ENCODE results near the gene MAT2B. TPM values are rescaled to one million over a fixed set of nuclear protein-coding genes. Genes with fewer than 3 reads are reported as not detected.

Gene MAT2B
- total and polyA plus RNA-seq, 2 of the 8 experiments (the other 6 are each of a cell fraction or from before 2014, with no cell fraction given): 33.9 to 65.2 TPM

- no peak overlapping the region for H3K4me2 ChIP-seq (ENCODE audit: insufficient read depth in 1 of 2, low read depth in 2 of 2, low read length in 2 of 2)
- no peak overlapping the region for H3K9ac ChIP-seq (replicated peaks in 1 of 4; ENCODE audit: extremely low read depth in 1 of 4, low read depth in 3 of 4, low read length in 3 of 4)
- H2AK5ac ChIP-seq (ENCODE audit: low read depth, low read length): no peak overlapping the region
- no peaks in the 10 kb centered on the region for H3K27me3 ChIP-seq (replicated peaks in 1 of 4; ENCODE audit: control insufficient read depth in 3 of 4, extremely low read depth in 1 of 4, insufficient read depth in 3 of 4, low read length in 3 of 4)
- no peak overlapping the region for H4K8ac ChIP-seq (ENCODE audit: extremely low read depth, insufficient read depth, low read length)
- no peak overlapping the region for H4K5ac ChIP-seq (ENCODE audit: insufficient read length, low read depth, low read length)
- no peak for DNase-seq (ENCODE audit: low read depth in 1 of 2, low spot score in 2 of 2)
- H2BK20ac ChIP-seq (ENCODE audit: low read length): no peak overlapping the region
- no peak overlapping the region for H2BK12ac ChIP-seq (ENCODE audit: low read depth, low read length)
- H3K14ac ChIP-seq (ENCODE audit: insufficient read length): no peak overlapping the region
- ChIA-PET CTCF (ENCODE audit: partially characterized antibody) (no interaction called here), POLR2A (ENCODE audit: partially characterized antibody) (interaction anchor here (0.7 to 9.6 kb wide), 4 partner anchors 7 to 25 kb away, joined by 3 to 189 read pairs (median 3); partner anchors contain the start of gene CCNG1)
- no peak overlapping the region for H3K4ac ChIP-seq (replicated peaks; ENCODE audit: insufficient read length, low read depth, low read length)
- H2AFZ ChIP-seq (ENCODE audit: low read length): no peak overlapping the region
- no peak overlapping the region for H3K56ac ChIP-seq (replicated peaks; ENCODE audit: insufficient read length, low read depth, low read length)
- H4K20me1 ChIP-seq (replicated peaks in 1 of 2; ENCODE audit: control insufficient read depth in 1 of 2, insufficient read depth in 2 of 2, low read length in 2 of 2): no peaks in the 10 kb centered on the region
- H3K9me3 ChIP-seq (ENCODE audit: insufficient read depth in 2 of 2, low read depth in 1 of 2, low read length in 1 of 2): no peaks in the 10 kb centered on the region
- H2BK15ac ChIP-seq (ENCODE audit: low read length): no peak overlapping the region
- H3K36me3 ChIP-seq (ENCODE audit: control insufficient read depth in 2 of 4, insufficient read depth in 4 of 4, low read length in 3 of 4): peaks cover 2 to 42% (median 11%) of the 10 kb centered on the region in 4 experiments; a peak in 5 of 8 replicates
- no peak overlapping the region for H4K91ac ChIP-seq (replicated peaks; ENCODE audit: insufficient read length, low read length)
- no peak overlapping the region for H3K23ac ChIP-seq (ENCODE audit: insufficient read length)
- no peak overlapping the region; a peak in 1 of 8 replicates for H3K4me3 ChIP-seq (ENCODE audit: extremely low read depth in 1 of 4, insufficient read depth in 2 of 4, low read depth in 3 of 4, low read length in 4 of 4)
- no peak overlapping the region for H2BK120ac ChIP-seq (replicated peaks; ENCODE audit: low read depth, low read length)
- no peak for FAIRE-seq
- no peak overlapping the region for H3K18ac ChIP-seq (ENCODE audit: extremely low read depth, low read length)
- TF ChIP-seq POLR2AphosphoS5 (IDR thresholded peaks at IDR 0.05; ENCODE audit: low read depth, low read length) (no peak), TCF12 (IDR thresholded peaks at IDR 0.05; ENCODE audit: low read depth, low read length) (no peak)
- H2BK5ac ChIP-seq (ENCODE audit: low read depth, low read length): no peak overlapping the region
- H3K23me2 ChIP-seq (ENCODE audit: low read depth, low read length): peaks cover 6% of the 10 kb centered on the region
- H3K4me1 ChIP-seq (replicated peaks in 1 of 4; ENCODE audit: control insufficient read depth in 3 of 4, insufficient read depth in 4 of 4, low read length in 3 of 4): peaks cover 0 to 5% (median 1%) of the 10 kb centered on the region in 4 experiments; a peak in 4 of 7 replicates
- 94 to 100% methylated on average over 1 to 7 of the region's 7 CpGs for WGBS, 2 experiments (ENCODE audit: extremely low coverage in 1 of 2, insufficient coverage in 1 of 2, insufficient read length in 1 of 2, insufficient replicate concordance in 2 of 2, low coverage in 1 of 2, low lambda C conversion rate in 2 of 2, missing lambda C conversion rate in 1 of 2)
- H3K79me2 ChIP-seq (ENCODE audit: control insufficient read depth in 1 of 2, insufficient read depth in 2 of 2, low read length in 2 of 2): peaks cover 5 to 26% of the 10 kb centered on the region in 2 experiments; a peak in 3 of 4 replicates
- H3K79me1 ChIP-seq (ENCODE audit: low read depth, low read length): no peaks in the 10 kb centered on the region; the same call in 1 of the 2 replicates
- H3K27ac ChIP-seq (ENCODE audit: low read depth, low read length): no peak overlapping the region
Measured at GRCh38 chr5:163456840-163457239, 48.6 kb upstream of the MAT2B start.
